Muscle layer of duodenum (tissue), 2 donors: Measurements from ENCODE around the gene SPTAN1.

ENCODE experiments used
- H3K27ac ChIP-seq: one replicate; pipeline ENCODE4 v1.7.0; 2013; ENCODE audit warnings: mild to moderate bottlenecking, low read length
- H3K27me3 ChIP-seq: one replicate; pipeline ENCODE4 v1.7.0; 2013; ENCODE audit warnings: low read depth, mild to moderate bottlenecking, control low read depth, low read length
- H3K36me3 ChIP-seq, 2 donors: one replicate each; pipeline ENCODE4 v1.7.0; 2013; ENCODE audit warnings: low read length in 2 of 2, control low read depth in 1 of 2, mild to moderate bottlenecking in 1 of 2; ENCODE audit not compliant: insufficient read depth in 2 of 2, control insufficient read depth in 1 of 2
- H3K4me1 ChIP-seq, 2 donors: one replicate each; pipeline ENCODE4 v1.7.0; 2013; ENCODE audit warnings: low read length in 2 of 2, mild to moderate bottlenecking in 2 of 2, control low read depth in 1 of 2, moderate library complexity in 1 of 2; ENCODE audit not compliant: insufficient read depth in 2 of 2, control insufficient read depth in 1 of 2
- H3K4me3 ChIP-seq, 2 donors: one replicate each; pipeline ENCODE4 v1.7.0; 2013; ENCODE audit warnings: low read length in 2 of 2, low read depth in 1 of 2, mild to moderate bottlenecking in 1 of 2
- H3K9me3 ChIP-seq, 2 donors: one replicate each; pipeline ENCODE4 v1.7.0; 2013; ENCODE audit warnings: low read length in 2 of 2, control low read depth in 1 of 2, mild to moderate bottlenecking in 1 of 2; ENCODE audit not compliant: control insufficient read depth in 1 of 2
- donor health status: healthy.

SPTAN1 gene

GRCh38 chr9:128607642-128608350 lies 55.4 kb downstream of the SPTAN1 start:
- Histone ChIP-seq H3K4me1 (no peaks in the 10 kb centered on the region), H3K4me3 (no peak overlapping the region), H3K27me3 (no peaks in the 10 kb centered on the region), H3K9me3 (no peaks in the 10 kb centered on the region), H3K27ac (no peak overlapping the region), H3K36me3 (peaks cover 81 to 89% of the 10 kb centered on the region in 2 donors)

- Histone ChIP-seq H3K4me3 (no peak overlapping the region), H3K27me3 (no peaks in the 10 kb centered on the region), H3K4me1 (no peaks in the 10 kb centered on the region), H3K9me3 (no peaks in the 10 kb centered on the region), H3K36me3 (peaks cover 88 to 94% of the 10 kb centered on the region in 2 donors), H3K27ac (no peak overlapping the region)
Measured at GRCh38 chr9:128610897-128611296, 58.5 kb downstream of the SPTAN1 start.

DNA sequence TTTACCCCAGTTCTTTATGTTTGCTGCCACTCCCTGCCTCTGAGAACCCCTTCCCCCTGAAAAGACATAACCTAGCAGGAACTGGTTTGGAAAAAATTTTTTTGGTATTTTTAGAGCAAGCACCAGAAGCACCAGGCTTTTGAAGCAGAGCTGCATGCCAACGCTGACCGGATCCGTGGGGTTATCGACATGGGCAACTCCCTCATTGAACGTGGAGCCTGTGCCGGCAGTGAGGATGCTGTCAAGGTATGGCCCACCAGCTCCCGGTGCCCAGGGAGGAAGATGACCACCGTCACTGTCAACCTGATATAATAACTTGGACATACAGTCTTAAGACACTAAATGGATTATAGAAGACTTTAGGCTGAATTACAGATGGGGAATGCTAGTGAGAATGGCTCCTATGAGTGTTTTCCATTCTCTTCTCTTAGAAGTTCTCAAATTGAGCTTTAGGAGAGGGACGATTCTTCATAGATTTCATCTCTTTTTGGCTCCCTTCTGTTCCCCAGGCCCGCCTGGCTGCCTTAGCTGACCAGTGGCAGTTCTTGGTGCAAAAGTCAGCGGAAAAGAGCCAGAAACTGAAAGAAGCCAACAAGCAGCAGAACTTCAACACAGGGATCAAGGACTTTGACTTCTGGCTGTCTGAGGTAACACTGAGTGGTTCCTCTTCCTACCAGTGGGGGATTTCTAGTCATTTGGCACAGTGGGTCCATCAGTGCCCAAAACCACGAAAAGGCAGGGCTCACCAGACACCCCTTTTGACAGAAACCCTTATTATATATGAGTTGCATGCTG lies 59.4 kb downstream of the SPTAN1 start:
- Histone ChIP-seq H3K4me3 (no peak overlapping the region), H3K27me3 (no peaks in the 10 kb centered on the region), H3K36me3 (peaks cover 89 to 95% of the 10 kb centered on the region in 2 donors), H3K4me1 (no peaks in the 10 kb centered on the region), H3K27ac (no peak overlapping the region), H3K9me3 (no peaks in the 10 kb centered on the region)

- Histone ChIP-seq H3K4me3 (no peak overlapping the region), H3K4me1 (no peaks in the 10 kb centered on the region), H3K36me3 (peaks cover 83 to 92% of the 10 kb centered on the region in 2 donors), H3K27ac (no peak overlapping the region), H3K27me3 (no peaks in the 10 kb centered on the region), H3K9me3 (no peaks in the 10 kb centered on the region)
Measured at GRCh38 chr9:128614728-128615127, 62.3 kb downstream of the SPTAN1 start.

- no peak overlapping the region for H3K27ac ChIP-seq
- H3K4me1 ChIP-seq, result no peaks in the 10 kb centered on the region
- H3K4me3 ChIP-seq, result no peak overlapping the region
- no peaks in the 10 kb centered on the region for H3K9me3 ChIP-seq
- H3K27me3 ChIP-seq, result no peaks in the 10 kb centered on the region
- peaks cover 81 to 91% of the 10 kb centered on the region in 2 donors for H3K36me3 ChIP-seq
Measured at GRCh38 chr9:128615571-128615970, 63.2 kb downstream of the SPTAN1 start.

DNA sequence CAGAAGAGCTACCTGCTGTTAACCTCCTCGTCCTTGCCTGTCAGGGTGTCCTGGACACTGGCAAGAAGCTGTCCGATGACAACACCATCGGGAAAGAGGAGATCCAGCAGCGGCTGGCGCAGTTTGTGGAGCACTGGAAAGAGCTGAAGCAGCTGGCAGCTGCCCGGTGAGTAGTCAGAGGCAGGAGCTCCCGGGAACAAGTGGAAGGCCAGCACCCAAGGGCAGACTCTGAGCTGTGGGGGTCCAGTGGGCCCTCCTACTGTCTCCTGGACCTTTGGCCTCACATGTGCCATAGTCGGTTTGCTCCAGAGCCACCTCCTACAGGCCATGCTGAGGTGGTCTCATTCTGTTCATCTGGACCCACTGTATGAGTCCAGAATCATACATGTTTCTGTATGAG lies 65.6 kb downstream of the SPTAN1 start:
- no peaks in the 10 kb centered on the region for H3K27me3 ChIP-seq
- peaks cover 74 to 86% of the 10 kb centered on the region in 2 donors for H3K36me3 ChIP-seq
- no peaks in the 10 kb centered on the region for H3K4me1 ChIP-seq
- no peak overlapping the region for H3K4me3 ChIP-seq
- no peak overlapping the region for H3K27ac ChIP-seq
- H3K9me3 ChIP-seq, result no peaks in the 10 kb centered on the region

DNA sequence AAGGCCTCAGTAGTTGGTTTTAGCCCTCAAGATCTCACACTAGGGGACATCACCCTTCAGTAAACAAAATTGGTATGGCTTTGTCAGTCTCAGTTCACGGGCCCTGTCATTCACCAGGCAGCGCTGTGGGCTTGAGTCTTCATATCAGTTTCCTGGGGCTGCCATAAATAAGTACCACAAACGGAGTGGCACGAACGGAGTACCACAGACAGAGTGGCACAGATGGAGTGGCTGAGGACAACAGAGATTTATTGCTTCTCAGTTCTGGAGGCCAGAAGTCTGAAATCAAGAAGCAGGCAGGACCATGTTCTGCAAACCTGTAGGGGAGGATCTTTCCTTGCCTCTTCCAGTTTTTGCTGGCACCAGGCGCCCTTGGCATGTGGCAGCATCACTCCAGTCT lies 66.7 kb downstream of the SPTAN1 start:
- peaks cover 66 to 81% of the 10 kb centered on the region in 2 donors for H3K36me3 ChIP-seq
- H3K4me1 ChIP-seq, result no peaks in the 10 kb centered on the region
- no peaks in the 10 kb centered on the region for H3K9me3 ChIP-seq
- no peak overlapping the region for H3K27ac ChIP-seq
- H3K27me3 ChIP-seq, result no peaks in the 10 kb centered on the region
- no peak overlapping the region for H3K4me3 ChIP-seq

DNA sequence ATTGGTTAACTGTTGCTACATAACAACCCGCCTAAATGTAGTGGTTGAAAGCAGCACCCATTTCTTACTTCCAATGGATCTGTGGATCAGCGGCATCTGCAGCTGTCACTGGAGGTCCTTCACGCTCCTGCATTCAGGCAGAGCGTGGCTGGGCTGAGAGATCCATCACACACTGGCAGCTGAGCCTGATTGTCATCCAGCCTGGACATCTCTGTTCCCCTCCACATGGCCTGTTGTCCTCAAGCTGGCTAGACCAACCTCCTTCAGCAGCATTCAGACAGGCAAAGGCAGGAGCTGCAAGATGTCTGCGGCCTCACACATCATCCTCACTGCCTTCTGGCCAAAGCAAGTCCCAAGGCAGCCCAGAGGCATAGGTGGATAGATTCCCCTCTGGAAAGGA lies 67.4 kb downstream of the SPTAN1 start:
- H3K27ac ChIP-seq, result no peak overlapping the region
- H3K4me1 ChIP-seq, result no peaks in the 10 kb centered on the region
- H3K9me3 ChIP-seq, result no peaks in the 10 kb centered on the region
- H3K4me3 ChIP-seq, result no peak overlapping the region
- peaks cover 67 to 81% of the 10 kb centered on the region in 2 donors for H3K36me3 ChIP-seq
- no peaks in the 10 kb centered on the region for H3K27me3 ChIP-seq

GRCh38 chr9:128621730-128622455 lies 69.5 kb downstream of the SPTAN1 start:
- H3K36me3 ChIP-seq, result peaks cover 73 to 85% of the 10 kb centered on the region in 2 donors
- H3K9me3 ChIP-seq, result no peaks in the 10 kb centered on the region
- H3K27ac ChIP-seq, result no peak overlapping the region
- no peaks in the 10 kb centered on the region for H3K4me1 ChIP-seq
- no peak overlapping the region for H3K4me3 ChIP-seq
- H3K27me3 ChIP-seq, result no peaks in the 10 kb centered on the region

GRCh38 chr9:128624566-128624965 lies 72.2 kb downstream of the SPTAN1 start:
- no peaks in the 10 kb centered on the region for H3K9me3 ChIP-seq
- no peaks in the 10 kb centered on the region for H3K27me3 ChIP-seq
- H3K27ac ChIP-seq, result no peak overlapping the region
- no peak overlapping the region for H3K4me3 ChIP-seq
- H3K36me3 ChIP-seq, result peaks cover 76 to 87% of the 10 kb centered on the region in 2 donors
- H3K4me1 ChIP-seq, result peaks cover 0 to 12% of the 10 kb centered on the region in 2 donors
